Measurements from ENCODE around the gene DOCK7.
"Not testable (repeated sequence)": the region's sequence is repeated elsewhere in the genome, so short reads cannot be mapped to it uniquely, and the experiment has no call there.

Gene DOCK7

GRCh38 chr1:62610588-62610987 is 77.6 kb downstream of the DOCK7 start:
- DNase-seq = not testable (repeated sequence)

- DNase-seq = no peak
Observed at GRCh38 chr1:62608905-62609304, 79.3 kb downstream of the DOCK7 start.

- DNase-seq = no peak
Observed at GRCh38 chr1:62601457-62601856, 86.7 kb downstream of the DOCK7 start.

- DNase-seq = no peak
Observed at GRCh38 chr1:62599044-62599443, 89.1 kb downstream of the DOCK7 start.

GRCh38 chr1:62597281-62597680 is 90.9 kb downstream of the DOCK7 start, which contains the start of gene ANGPTL3:
ANGPTL3 (plus strand) TSS chr1:62597520; CDS start chr1:62597567, 47 bp downstream.
- no peak for DNase-seq

GRCh38 chr1:62595647-62596046 is 92.5 kb downstream of the DOCK7 start:
- no peak for DNase-seq

- DNase-seq = no peak
Observed at GRCh38 chr1:62593825-62594394, 94.3 kb downstream of the DOCK7 start.

- DNase-seq = no peak
Observed at GRCh38 chr1:62590970-62591368, 97.2 kb downstream of the DOCK7 start.

GRCh38 chr1:62590255-62590969 is 97.8 kb downstream of the DOCK7 start:
- no peak for DNase-seq

- no peak for DNase-seq
Observed at GRCh38 chr1:62589321-62589720, 98.9 kb downstream of the DOCK7 start.

GRCh38 chr1:62588000-62588399 is 100.2 kb downstream of the DOCK7 start:
- DNase-seq = no peak

- DNase-seq = no peak
Observed at GRCh38 chr1:62585469-62586155, 102.6 kb downstream of the DOCK7 start.

GRCh38 chr1:62573675-62574074 is 114.5 kb downstream of the DOCK7 start:
- no peak for DNase-seq

GRCh38 chr1:62572476-62572875 is 115.7 kb downstream of the DOCK7 start:
- DNase-seq = no peak

- DNase-seq = not testable (repeated sequence)
Observed at GRCh38 chr1:62571517-62571916, 116.7 kb downstream of the DOCK7 start.

- DNase-seq = not testable (repeated sequence)
Observed at GRCh38 chr1:62567926-62568325, 120.3 kb downstream of the DOCK7 start.

GRCh38 chr1:62567182-62567581 is 121.0 kb downstream of the DOCK7 start:
- not testable (repeated sequence) for DNase-seq

- DNase-seq = no peak
Observed at GRCh38 chr1:62561306-62561705, 126.9 kb downstream of the DOCK7 start.

GRCh38 chr1:62544570-62544969 is 143.6 kb downstream of the DOCK7 start:
- DNase-seq = no peak

- DNase-seq = no peak
Observed at GRCh38 chr1:62541048-62541447, 147.1 kb downstream of the DOCK7 start.

- DNase-seq = no peak
Observed at GRCh38 chr1:62539028-62539447, 149.1 kb downstream of the DOCK7 start.

GRCh38 chr1:62536865-62537264 is 151.3 kb downstream of the DOCK7 start:
- DNase-seq = no peak

GRCh38 chr1:62530516-62531154 is 157.6 kb downstream of the DOCK7 start:
- DNase-seq = no peak

GRCh38 chr1:62529227-62529626 is 159.0 kb downstream of the DOCK7 start:
- DNase-seq = no peak

Data from activated effector memory CD4-positive, alpha-beta T cell treated with anti-CD3 and anti-CD28 coated beads, Interleukin-2, amount 50 U/mL, for 16 hours (primary cell).